Thoracic aorta (tissue), 2 donors: Measurements from ENCODE around the gene UMPS. TPM values are rescaled to one million over a fixed set of nuclear protein-coding genes. Genes with fewer than 3 reads are reported as not detected.

Experiments used
- ATAC-seq: fragments of 150-250 bp; one replicate; pipeline ENCODE4 v1.8.0; 2017; ENCODE audit warnings: low read depth; ENCODE audit not compliant: insufficient number of reproducible peaks, low FRiP score
- DNase-seq: peaks from one replicate; pipeline ENCODE4 v3.0.0-alpha.2; 2020; ENCODE audit warnings: low spot score
- H3K27ac ChIP-seq, 2 donors: fragments of 200-600 bp; sonication (generic); 1 replicate in 1 of 2; 2 replicates in 1 of 2; pipeline ENCODE4 v1.5.1; 2016; ENCODE audit warnings: mild to moderate bottlenecking in 2 of 2, moderate library complexity in 2 of 2
- H3K27me3 ChIP-seq: fragments of 200-600 bp; sonication (generic); replicated peaks from 2 replicates; pipeline ENCODE4 v1.6.0; 2016; ENCODE audit warnings: mild to moderate bottlenecking; ENCODE audit not compliant: insufficient read depth
- H3K36me3 ChIP-seq: fragments of 200-600 bp; sonication (generic); one replicate; pipeline ENCODE4 v1.5.1; 2016
- H3K4me1 ChIP-seq, 2 donors: fragments of 200-600 bp; sonication (generic); 1 replicate in 1 of 2; 2 replicates in 1 of 2; pipeline versions ENCODE4 v1.5.1 to v1.6.0; 2016; ENCODE audit warnings: low read depth in 2 of 2, mild to moderate bottlenecking in 1 of 2; ENCODE audit not compliant: control insufficient read depth in 1 of 2
- H3K4me3 ChIP-seq: fragments of 200-600 bp; sonication (generic); 2 replicates; pipeline ENCODE4 v1.5.1; 2016; ENCODE audit warnings: mild to moderate bottlenecking
- H3K9me3 ChIP-seq: fragments of 200-600 bp; sonication (generic); 2 replicates; pipeline ENCODE4 v1.5.1; 2016
- total RNA-seq, 2 donors: library from RNA; depleted of rRNA; stranded (reverse); fragments of >200 nt; gene quantifications; one replicate each; pipeline versions ENCODE4 v1.1.0 to v1.2.3, GENCODE V29; 2016
- TF ChIP-seq, protein P1 (sequence below): fragments of 200-600 bp; sonication (generic); IDR thresholded peaks from one replicate; pipeline ENCODE4 v1.5.1; 2019; ENCODE audit warnings: antibody characterized with exemption

Gene UMPS
- total RNA-seq, 2 donors from 2014 or later: 20.8 to 29.6 TPM

GRCh38 chr3:124760601-124761000 is 30.3 kb downstream of the UMPS start:
- Histone ChIP-seq H3K4me1 (peaks cover 6 to 19% of the 10 kb centered on the region in 2 donors), H3K27me3 (no peaks in the 10 kb centered on the region), H3K9me3 (no peaks in the 10 kb centered on the region), H3K4me3 (no peak overlapping the region), H3K27ac (no peak overlapping the region), H3K36me3 (peaks cover 30% of the 10 kb centered on the region)
- DNase-seq (no peak), ATAC-seq (no peak)
- TF ChIP-seq, protein P1, sequence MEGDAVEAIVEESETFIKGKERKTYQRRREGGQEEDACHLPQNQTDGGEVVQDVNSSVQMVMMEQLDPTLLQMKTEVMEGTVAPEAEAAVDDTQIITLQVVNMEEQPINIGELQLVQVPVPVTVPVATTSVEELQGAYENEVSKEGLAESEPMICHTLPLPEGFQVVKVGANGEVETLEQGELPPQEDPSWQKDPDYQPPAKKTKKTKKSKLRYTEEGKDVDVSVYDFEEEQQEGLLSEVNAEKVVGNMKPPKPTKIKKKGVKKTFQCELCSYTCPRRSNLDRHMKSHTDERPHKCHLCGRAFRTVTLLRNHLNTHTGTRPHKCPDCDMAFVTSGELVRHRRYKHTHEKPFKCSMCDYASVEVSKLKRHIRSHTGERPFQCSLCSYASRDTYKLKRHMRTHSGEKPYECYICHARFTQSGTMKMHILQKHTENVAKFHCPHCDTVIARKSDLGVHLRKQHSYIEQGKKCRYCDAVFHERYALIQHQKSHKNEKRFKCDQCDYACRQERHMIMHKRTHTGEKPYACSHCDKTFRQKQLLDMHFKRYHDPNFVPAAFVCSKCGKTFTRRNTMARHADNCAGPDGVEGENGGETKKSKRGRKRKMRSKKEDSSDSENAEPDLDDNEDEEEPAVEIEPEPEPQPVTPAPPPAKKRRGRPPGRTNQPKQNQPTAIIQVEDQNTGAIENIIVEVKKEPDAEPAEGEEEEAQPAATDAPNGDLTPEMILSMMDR: no peak

- H3K4me3 ChIP-seq: peak overlapping the region; percentile 38
- peaks cover 37% of the 10 kb centered on the region for H3K36me3 ChIP-seq
- peak; percentile 89 for ATAC-seq
- no peaks in the 10 kb centered on the region for H3K9me3 ChIP-seq
- DNase-seq: peak; percentile 83
- TF ChIP-seq, protein P1: peak; percentile 95
- H3K27me3 ChIP-seq: no peaks in the 10 kb centered on the region
- H3K27ac ChIP-seq: peak overlapping the region; percentile 47 to 62
- H3K4me1 ChIP-seq: peaks cover 6 to 19% of the 10 kb centered on the region in 2 donors
Measured at GRCh38 chr3:124761250-124761796, 31.1 kb downstream of the UMPS start.

- TF ChIP-seq, protein P1: no peak
- Histone ChIP-seq H3K27me3 (no peaks in the 10 kb centered on the region), H3K27ac (peak overlapping the region; percentile 40 to 62), H3K4me3 (no peak overlapping the region), H3K36me3 (peaks cover 42% of the 10 kb centered on the region), H3K9me3 (no peaks in the 10 kb centered on the region), H3K4me1 (peaks cover 6 to 19% of the 10 kb centered on the region in 2 donors)
- DNase-seq (no peak), ATAC-seq (no peak)
Measured at GRCh38 chr3:124761935-124762660, 31.8 kb downstream of the UMPS start.

- Histone ChIP-seq H3K4me1 (peaks cover 6 to 19% of the 10 kb centered on the region in 2 donors), H3K9me3 (no peaks in the 10 kb centered on the region), H3K27me3 (no peaks in the 10 kb centered on the region), H3K27ac (peak overlapping the region; percentile 40 to 62), H3K4me3 (no peak overlapping the region), H3K36me3 (peaks cover 47% of the 10 kb centered on the region)
- TF ChIP-seq, protein P1: no peak
- no peak for DNase-seq
- ATAC-seq: no peak
Measured at GRCh38 chr3:124762661-124763011, 32.4 kb downstream of the UMPS start.

DNA sequence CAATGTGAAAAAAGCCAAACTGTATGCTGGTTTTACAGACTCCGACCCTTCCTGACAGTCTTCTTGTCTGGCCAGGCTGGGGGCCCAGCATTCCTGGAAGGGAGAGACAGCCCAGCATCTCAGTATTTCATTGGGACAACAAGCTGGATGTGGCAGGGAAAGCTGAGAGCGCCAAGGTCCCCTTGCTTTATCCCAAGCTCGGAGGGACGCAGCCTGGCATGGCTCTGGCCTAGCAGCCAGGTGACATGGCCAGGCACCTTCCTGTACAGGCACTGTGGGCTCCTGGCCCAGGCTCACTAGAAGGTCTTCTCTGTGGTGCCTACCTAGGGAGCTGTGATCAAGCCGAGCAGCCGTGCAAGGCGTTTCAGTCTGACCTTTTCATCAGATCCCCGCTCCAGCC is 33.0 kb downstream of the UMPS start:
- H3K4me1 ChIP-seq: peaks cover 6 to 19% of the 10 kb centered on the region in 2 donors
- H3K9me3 ChIP-seq: no peaks in the 10 kb centered on the region
- no peak overlapping the region for H3K4me3 ChIP-seq
- ATAC-seq (no peak), DNase-seq (no peak)
- no peaks in the 10 kb centered on the region for H3K27me3 ChIP-seq
- peak overlapping the region in 1 of 2 donors; percentile 62 for H3K27ac ChIP-seq
- H3K36me3 ChIP-seq: peaks cover 52% of the 10 kb centered on the region
- TF ChIP-seq, protein P1: no peak
